NK-92 (cell line): Measurements from ENCODE around the gene PTTG1IP.
A peak's percentile ranks its signal among the peaks of the same experiment; 100 is the strongest.
"Not testable (repeated sequence)": the region's sequence is repeated elsewhere in the genome, so short reads cannot be mapped to it uniquely, and the experiment has no call there.

Experiments
- DNase-seq: peaks from one replicate; lab custom pipeline; 2025; ENCODE audit not compliant: unreplicated experiment; lab: John Stamatoyannopoulos, UW

The PTTG1IP gene

GRCh38 chr21:44885615-44886014, 12.1 kb upstream of the PTTG1IP start:
- no peak for DNase-seq

GRCh38 chr21:44884097-44884496, 10.6 kb upstream of the PTTG1IP start:
- no peak for DNase-seq

GRCh38 chr21:44883250-44883649, 9.8 kb upstream of the PTTG1IP start:
- DNase-seq: no peak

GRCh38 chr21:44881198-44881872, 7.8 kb upstream of the PTTG1IP start:
- no peak for DNase-seq

GRCh38 chr21:44880405-44881197, 7.1 kb upstream of the PTTG1IP start:
- no peak for DNase-seq

GRCh38 chr21:44879238-44879637, 5.7 kb upstream of the PTTG1IP start:
- DNase-seq: not testable (repeated sequence)

GRCh38 chr21:44878053-44878982, 4.8 kb upstream of the PTTG1IP start:
- DNase-seq: no peak

GRCh38 chr21:44876849-44877575, 3.5 kb upstream of the PTTG1IP start:
- DNase-seq: no peak

- DNase-seq: no peak
Observed at GRCh38 chr21:44875316-44875700, 1.8 kb upstream of the PTTG1IP start.

- DNase-seq: no peak
Observed at GRCh38 chr21:44874497-44875315, 1.2 kb upstream of the PTTG1IP start.

- no peak for DNase-seq
Observed at GRCh38 chr21:44874240-44874496, 678 bp upstream of the PTTG1IP start.

GRCh38 chr21:44872649-44873355, 688 bp downstream of the PTTG1IP start:
- no peak for DNase-seq

- no peak for DNase-seq
Observed at GRCh38 chr21:44872323-44872648, 1.2 kb downstream of the PTTG1IP start.

- DNase-seq: peak; percentile 100
Observed at GRCh38 chr21:44871576-44872269, 1.8 kb downstream of the PTTG1IP start.

GRCh38 chr21:44870748-44871495, 2.6 kb downstream of the PTTG1IP start:
- DNase-seq: no peak

GRCh38 chr21:44869781-44870747, 3.4 kb downstream of the PTTG1IP start:
- DNase-seq: no peak

GRCh38 chr21:44868707-44869106, 4.8 kb downstream of the PTTG1IP start:
- DNase-seq: no peak
